Ramos (cell line): ENCODE measurements around the gene PRSS36.

Experiments used
- in situ Hi-C: fragments of 300-500 bp; cut with MboI; formaldehyde crosslinking; loops from one replicate; pipeline ENCODE4 v1.14.3; 2022; ENCODE audit warnings: low sequenced_read_pairs; ENCODE audit not compliant: unreplicated experiment

Gene PRSS36

GRCh38 chr16:31130336-31130891 is 19.5 kb downstream of the PRSS36 start:
- in situ Hi-C loops, result no loop called here

- in situ Hi-C loops, result no loop called here
Measured at GRCh38 chr16:31129568-31130335, 20.1 kb downstream of the PRSS36 start.

GRCh38 chr16:31128711-31129567 is 20.9 kb downstream of the PRSS36 start:
- in situ Hi-C loops, result no loop called here

- in situ Hi-C loops, result no loop called here
Measured at GRCh38 chr16:31127182-31127581, 22.7 kb downstream of the PRSS36 start.

- in situ Hi-C loops, result no loop called here
Measured at GRCh38 chr16:31125844-31126243, 24.0 kb downstream of the PRSS36 start.

- in situ Hi-C loops, result no loop called here
Measured at GRCh38 chr16:31120129-31120528, 29.7 kb downstream of the PRSS36 start.

- in situ Hi-C loops, result no loop called here
Measured at GRCh38 chr16:31118223-31119155, 31.4 kb downstream of the PRSS36 start.

GRCh38 chr16:31117384-31118222 is 32.3 kb downstream of the PRSS36 start, which contains the start of gene KAT8:
KAT8 (plus strand) TSS chr16:31117664; CDS start chr16:31117682, 18 bp downstream.
- in situ Hi-C loops, result no loop called here

- in situ Hi-C loops, result no loop called here
Measured at GRCh38 chr16:31114468-31114867, 35.4 kb downstream of the PRSS36 start.

- in situ Hi-C loops, result no loop called here
Measured at GRCh38 chr16:31113121-31114120, 36.4 kb downstream of the PRSS36 start.

GRCh38 chr16:31112711-31113110 is 37.2 kb downstream of the PRSS36 start:
- in situ Hi-C loops, result no loop called here

- in situ Hi-C loops, result no loop called here
Measured at GRCh38 chr16:31111881-31112466, 37.9 kb downstream of the PRSS36 start.

- in situ Hi-C loops, result no loop called here
Measured at GRCh38 chr16:31110106-31111034, 39.5 kb downstream of the PRSS36 start.

GRCh38 chr16:31109622-31110021 is 40.2 kb downstream of the PRSS36 start:
- in situ Hi-C loops, result no loop called here

- in situ Hi-C loops, result no loop called here
Measured at GRCh38 chr16:31108794-31109558, 40.9 kb downstream of the PRSS36 start.
